ENCODE data around the gene STYK1.

DNA sequence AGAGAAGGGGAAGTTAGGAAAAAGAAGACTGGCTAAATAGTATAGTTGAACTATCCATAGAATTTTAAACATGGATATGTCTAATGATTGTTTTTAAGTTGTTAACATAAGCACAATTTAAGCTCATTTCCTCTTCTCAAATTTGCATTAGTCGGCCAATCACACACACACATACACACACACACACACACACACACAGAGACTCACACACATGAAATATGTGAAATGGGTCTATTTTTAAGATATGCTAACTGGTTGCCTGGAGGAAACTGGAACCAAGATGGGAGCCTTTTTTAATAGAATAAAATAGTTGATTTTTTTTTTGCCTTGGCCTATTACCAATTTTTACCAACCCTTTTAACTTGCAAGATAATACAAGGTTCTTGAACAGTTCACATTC lies 24.0 kb upstream of the STYK1 start:
- TF ChIP-seq POLR2AphosphoS5 (IDR thresholded peaks at IDR 0.05; ENCODE audit: borderline replicate concordance, low read depth, low read length), result no peak
- no peak for TF ChIP-seq EZH2 (IDR thresholded peaks at IDR 0.05)
